Uterus (tissue), 2 donors: Measurements from ENCODE around the gene CHGA.

Experiments
- POLR2A ChIP-seq, 2 donors: fragments of 450-650 bp; IDR thresholded peaks; one replicate each; pipeline ENCODE4 v1.6.1; 2016; ENCODE audit warnings: antibody characterized with exemption in 2 of 2, mild to moderate bottlenecking in 1 of 2, moderate library complexity in 1 of 2
- TF ChIP-seq, protein P1 (sequence below), 4 experiments: fragments of 200-600 bp in 2 of 4; fragments of 450-650 bp in 2 of 4; sonication (generic) in 2 of 4; IDR thresholded peaks; one replicate each; pipeline ENCODE4 v1.5.1; 2016 to 2019; ENCODE audit warnings: antibody characterized with exemption in 4 of 4, mild to moderate bottlenecking in 2 of 4, moderate library complexity in 1 of 4

DNA sequence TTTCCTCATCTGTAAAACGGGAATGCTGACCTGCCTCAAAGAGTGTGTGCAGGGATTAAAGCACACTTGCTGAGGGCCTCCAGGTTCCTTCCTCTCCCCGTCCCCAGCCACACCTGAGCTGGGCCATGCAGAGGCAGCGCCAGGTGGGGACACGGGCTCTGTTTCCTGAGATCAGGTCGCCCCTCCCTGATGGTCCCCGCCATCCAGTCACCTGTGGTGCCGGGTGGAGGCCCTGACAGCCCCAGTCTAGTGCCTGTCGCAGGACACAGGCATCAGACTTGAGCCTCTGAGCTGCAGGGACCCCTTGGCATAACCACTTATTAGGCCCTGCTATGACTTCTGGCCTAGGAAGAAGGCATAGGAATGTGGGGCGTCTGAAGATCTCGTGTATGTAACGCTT lies 12.5 kb downstream of the CHGA start:
- TF ChIP-seq, protein P1, sequence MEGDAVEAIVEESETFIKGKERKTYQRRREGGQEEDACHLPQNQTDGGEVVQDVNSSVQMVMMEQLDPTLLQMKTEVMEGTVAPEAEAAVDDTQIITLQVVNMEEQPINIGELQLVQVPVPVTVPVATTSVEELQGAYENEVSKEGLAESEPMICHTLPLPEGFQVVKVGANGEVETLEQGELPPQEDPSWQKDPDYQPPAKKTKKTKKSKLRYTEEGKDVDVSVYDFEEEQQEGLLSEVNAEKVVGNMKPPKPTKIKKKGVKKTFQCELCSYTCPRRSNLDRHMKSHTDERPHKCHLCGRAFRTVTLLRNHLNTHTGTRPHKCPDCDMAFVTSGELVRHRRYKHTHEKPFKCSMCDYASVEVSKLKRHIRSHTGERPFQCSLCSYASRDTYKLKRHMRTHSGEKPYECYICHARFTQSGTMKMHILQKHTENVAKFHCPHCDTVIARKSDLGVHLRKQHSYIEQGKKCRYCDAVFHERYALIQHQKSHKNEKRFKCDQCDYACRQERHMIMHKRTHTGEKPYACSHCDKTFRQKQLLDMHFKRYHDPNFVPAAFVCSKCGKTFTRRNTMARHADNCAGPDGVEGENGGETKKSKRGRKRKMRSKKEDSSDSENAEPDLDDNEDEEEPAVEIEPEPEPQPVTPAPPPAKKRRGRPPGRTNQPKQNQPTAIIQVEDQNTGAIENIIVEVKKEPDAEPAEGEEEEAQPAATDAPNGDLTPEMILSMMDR (IDR thresholded peaks at IDR 0.05): no peak
- TF ChIP-seq POLR2A (IDR thresholded peaks at IDR 0.05): no peak
